Nephron (organoid): ENCODE measurements around the gene GGN.

Experiments used
- H3K27ac Mint-ChIP-seq, 3 experiments: 2 replicates each; pipeline ENCODE4 v1.8.0; 2020; ENCODE audit warnings: mixed read lengths in 3 of 3, mild to moderate bottlenecking in 2 of 3, moderate library complexity in 1 of 3
- H3K27me3 Mint-ChIP-seq: 2 replicates; pipeline ENCODE4 v1.8.0; 2021; ENCODE audit warnings: low read depth, mild to moderate bottlenecking, moderate library complexity, mixed read lengths
- H3K36me3 Mint-ChIP-seq: 2 replicates; pipeline ENCODE4 v1.8.0; 2020; ENCODE audit warnings: low read depth, mixed read lengths
- H3K4me1 Mint-ChIP-seq: 2 replicates; pipeline ENCODE4 v1.8.0; 2020; ENCODE audit warnings: mixed read lengths
- H3K4me3 Mint-ChIP-seq, 3 experiments: 2 replicates each; pipeline ENCODE4 v1.8.0; 2020; ENCODE audit warnings: mild to moderate bottlenecking in 3 of 3, mixed read lengths in 3 of 3, moderate library complexity in 2 of 3
- H3K9me3 Mint-ChIP-seq: 2 replicates; pipeline ENCODE4 v1.8.0; 2020; ENCODE audit warnings: mixed read lengths
- CTCF ChIP-seq, 3 experiments: fragments of 200-600 bp; sonication (generic); IDR thresholded peaks; one replicate each; pipeline ENCODE4 v1.5.0; 2021; ENCODE audit warnings: antibody characterized with exemption in 3 of 3; ENCODE audit not compliant: unreplicated experiment in 3 of 3

Gene GGN

GRCh38 chr19:38387550-38388348 is at the start of gene GGN:
TSS of gene GGN (minus strand) at chr19:38388034. CDS start at chr19:38387261, 773 bp downstream.
- Mint-ChIP-seq H3K4me1 (peaks cover 16% of the 10 kb centered on the region), H3K4me3 (peak within 1 kb of the TSS; percentile 89 to 94 (median 92)), H3K27me3 (peaks cover 38% of the 10 kb centered on the region), H3K27ac (peak within 1 kb of the TSS; percentile 20 to 71 (median 69)), H3K9me3 (no peaks in the 10 kb centered on the region), H3K36me3 (peaks cover 17% of the 10 kb centered on the region)
- no peak for TF ChIP-seq CTCF (IDR thresholded peaks at IDR 0.05; ENCODE audit: unreplicated experiment in 3 of 3)

GRCh38 chr19:38437295-38437694 is 49.5 kb upstream of the GGN start:
- TF ChIP-seq CTCF (IDR thresholded peaks at IDR 0.05; ENCODE audit: unreplicated experiment in 3 of 3), result no peak
- Mint-ChIP-seq H3K4me1 (peaks cover 25% of the 10 kb centered on the region), H3K4me3 (peak overlapping the region in 2 of 3 experiments; percentile 34 to 51), H3K27me3 (peaks cover 13% of the 10 kb centered on the region), H3K9me3 (no peaks in the 10 kb centered on the region), H3K27ac (no peak overlapping the region), H3K36me3 (no peaks in the 10 kb centered on the region)

- Mint-ChIP-seq H3K9me3 (no peaks in the 10 kb centered on the region), H3K36me3 (no peaks in the 10 kb centered on the region), H3K27ac (peak overlapping the region; percentile 50 to 92 (median 86)), H3K4me3 (peak overlapping the region; percentile 80 to 92 (median 87)), H3K4me1 (peaks cover 25% of the 10 kb centered on the region), H3K27me3 (peaks cover 13% of the 10 kb centered on the region)
- no peak for TF ChIP-seq CTCF (IDR thresholded peaks at IDR 0.05; ENCODE audit: unreplicated experiment in 3 of 3)
Observed at GRCh38 chr19:38434549-38435051, 46.8 kb upstream of the GGN start.

- no peak for TF ChIP-seq CTCF (IDR thresholded peaks at IDR 0.05; ENCODE audit: unreplicated experiment in 3 of 3)
- peaks cover 24% of the 10 kb centered on the region for H3K4me1 Mint-ChIP-seq
- peaks cover 13% of the 10 kb centered on the region for H3K27me3 Mint-ChIP-seq
- H3K36me3 Mint-ChIP-seq, result no peaks in the 10 kb centered on the region
- no peaks in the 10 kb centered on the region for H3K9me3 Mint-ChIP-seq
- H3K27ac Mint-ChIP-seq, result peak within 1 kb of the TSS; percentile 50 to 92 (median 86)
- peak within 1 kb of the TSS; percentile 80 to 92 (median 87) for H3K4me3 Mint-ChIP-seq
Observed at GRCh38 chr19:38433268-38433733, 45.5 kb upstream of the GGN start, which contains the start of gene RYR1. TSS of gene RYR1 (plus strand) at chr19:38433691. CDS start at chr19:38433830, 139 bp downstream.

GRCh38 chr19:38430931-38431330 is 43.1 kb upstream of the GGN start:
- no peak overlapping the region for H3K27ac Mint-ChIP-seq
- peaks cover 19% of the 10 kb centered on the region for H3K4me1 Mint-ChIP-seq
- no peak overlapping the region for H3K4me3 Mint-ChIP-seq
- peaks cover 13% of the 10 kb centered on the region for H3K27me3 Mint-ChIP-seq
- no peaks in the 10 kb centered on the region for H3K36me3 Mint-ChIP-seq
- no peaks in the 10 kb centered on the region for H3K9me3 Mint-ChIP-seq
- no peak for TF ChIP-seq CTCF (IDR thresholded peaks at IDR 0.05; ENCODE audit: unreplicated experiment in 3 of 3)
